KOPT-K1 (cell line): ENCODE data around the gene RNF167.

ENCODE experiments used
- H3K27ac ChIP-seq: fragments of 200-600 bp; sonication (generic); 2 replicates; pipeline ENCODE4 v1.5.1; 2016; ENCODE audit warnings: antibody characterized with exemption, mild to moderate bottlenecking, low read depth, low read length; ENCODE audit not compliant: poor library complexity, severe bottlenecking
- H3K36me3 ChIP-seq: fragments of 200-600 bp; sonication (generic); 2 replicates; pipeline ENCODE4 v1.5.1; 2017; ENCODE audit warnings: antibody characterized with exemption, mild to moderate bottlenecking, low read length, moderate library complexity; ENCODE audit not compliant: insufficient read depth
- H3K9me3 ChIP-seq: fragments of 200-600 bp; sonication (generic); 2 replicates; pipeline ENCODE4 v1.5.1; 2017; ENCODE audit warnings: antibody characterized with exemption, low read length, mild to moderate bottlenecking; ENCODE audit not compliant: insufficient read depth, poor library complexity, severe bottlenecking

RNF167 gene

DNA sequence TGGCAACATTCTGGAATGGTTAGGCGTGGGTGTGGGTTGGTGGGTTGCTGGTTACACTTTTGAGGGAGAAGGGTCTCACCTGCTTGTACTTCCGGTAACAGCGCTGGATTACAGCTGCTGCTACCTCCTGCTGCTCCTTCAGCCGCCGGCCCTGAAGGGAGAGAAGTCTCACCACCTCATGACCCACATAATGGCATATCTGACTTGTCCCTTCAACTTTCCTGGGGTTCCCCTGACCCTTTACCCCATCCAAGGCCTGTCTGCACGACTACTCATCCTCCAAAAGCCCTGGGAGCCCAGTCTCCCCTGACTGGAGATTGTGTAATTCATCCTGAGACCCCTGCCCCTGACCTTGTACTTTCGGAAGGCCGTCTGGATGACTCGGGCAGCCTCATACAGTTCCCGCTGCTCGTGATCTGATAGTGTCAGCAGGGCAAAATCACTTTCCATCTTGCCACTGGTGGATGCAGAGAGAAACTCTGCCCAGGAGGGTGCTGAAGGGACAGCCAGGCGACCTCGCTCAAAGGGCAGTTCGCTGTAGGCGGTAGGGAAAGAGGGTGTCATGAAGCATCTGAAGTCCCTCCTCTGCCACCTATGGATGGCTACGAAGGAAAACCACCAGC lies 29.6 kb downstream of the RNF167 start:
- Histone ChIP-seq H3K9me3 (no peaks in the 10 kb centered on the region), H3K27ac (no peak overlapping the region), H3K36me3 (peaks cover 46% of the 10 kb centered on the region)

DNA sequence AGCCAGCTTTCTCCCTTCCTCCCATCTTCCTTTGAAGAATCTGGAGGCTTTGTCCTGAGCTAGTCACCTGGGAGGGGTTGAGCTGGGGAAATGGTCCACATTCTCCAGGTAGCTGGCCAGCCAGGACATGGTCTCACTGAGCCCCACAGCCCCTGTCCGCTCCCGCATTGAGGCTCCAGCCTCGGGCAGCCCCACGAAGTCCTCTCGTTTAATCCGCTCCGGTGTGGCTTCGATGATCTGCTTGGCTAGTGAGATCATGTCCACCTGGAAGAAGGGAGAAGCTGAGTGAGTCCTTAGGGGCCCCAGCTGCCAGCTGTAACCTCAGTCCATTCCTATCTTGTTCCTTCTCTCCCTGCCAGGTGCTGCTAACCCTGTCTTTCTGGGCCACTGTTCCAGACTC lies 30.2 kb downstream of the RNF167 start:
- Histone ChIP-seq H3K27ac (no peak overlapping the region), H3K9me3 (no peaks in the 10 kb centered on the region), H3K36me3 (peaks cover 46% of the 10 kb centered on the region)

DNA sequence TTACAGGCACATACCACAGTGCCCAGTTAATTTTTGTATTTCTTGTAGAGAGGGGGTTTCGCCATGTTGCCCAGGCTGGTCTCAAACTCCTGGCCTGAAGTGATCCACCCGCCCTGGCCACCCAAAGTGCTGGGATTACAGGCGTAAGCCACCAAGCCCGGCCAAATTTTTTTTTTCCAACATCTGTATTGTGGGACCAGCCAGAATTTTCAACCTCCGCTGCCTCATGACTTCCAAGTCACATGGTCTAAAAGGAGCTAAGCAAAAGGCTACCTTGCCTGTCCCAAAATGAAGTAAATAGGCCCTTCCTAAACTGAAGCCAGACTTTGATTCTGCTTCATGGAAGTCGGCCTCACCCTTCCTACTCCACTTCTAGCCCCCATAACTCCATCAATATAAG lies 31.8 kb downstream of the RNF167 start:
- H3K27ac ChIP-seq, result no peak overlapping the region
- H3K9me3 ChIP-seq, result no peaks in the 10 kb centered on the region
- H3K36me3 ChIP-seq, result peaks cover 50% of the 10 kb centered on the region

DNA sequence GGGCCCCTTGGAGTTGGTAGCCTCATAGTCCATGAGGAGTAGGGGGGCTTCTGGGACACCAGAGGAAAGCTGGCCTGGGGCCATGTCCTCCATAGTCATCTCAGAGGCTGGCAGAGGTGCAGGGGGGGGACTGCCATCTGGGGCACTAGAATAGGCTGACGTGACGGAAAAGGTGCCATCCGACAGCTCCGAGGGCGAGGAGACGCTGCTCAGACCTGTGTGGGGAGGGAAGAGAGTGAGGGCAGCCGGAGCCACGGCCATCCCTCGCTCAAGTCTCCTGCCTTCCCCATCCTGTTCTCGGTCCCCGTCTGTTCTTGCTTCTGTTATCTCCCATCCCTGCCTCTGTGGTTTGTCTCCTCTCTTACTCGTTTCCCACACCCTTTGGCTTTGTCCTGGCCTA lies 32.3 kb downstream of the RNF167 start:
- Histone ChIP-seq H3K9me3 (no peaks in the 10 kb centered on the region), H3K27ac (no peak overlapping the region), H3K36me3 (peaks cover 55% of the 10 kb centered on the region)

DNA sequence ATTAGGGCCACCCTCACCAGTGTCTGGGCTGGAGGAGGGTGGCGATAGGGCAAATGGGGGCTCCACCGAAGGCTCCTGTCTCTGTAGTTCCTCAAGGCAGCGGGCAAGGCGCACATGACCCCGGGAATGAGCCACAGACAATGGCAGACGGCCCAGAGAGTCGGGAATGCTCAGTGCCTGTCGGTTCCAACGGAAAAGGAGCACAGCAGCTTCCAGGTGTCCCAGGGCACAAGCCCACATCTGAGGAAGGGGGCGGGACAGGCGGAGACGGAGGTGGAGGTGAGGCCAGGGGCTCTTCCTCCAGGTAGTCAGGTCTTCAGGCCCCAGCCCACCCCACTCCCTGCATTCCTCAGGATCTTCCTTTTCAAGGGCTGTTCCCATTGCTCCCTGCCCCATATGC lies 32.7 kb downstream of the RNF167 start:
- no peaks in the 10 kb centered on the region for H3K9me3 ChIP-seq
- no peak overlapping the region for H3K27ac ChIP-seq
- H3K36me3 ChIP-seq, result peaks cover 60% of the 10 kb centered on the region

DNA sequence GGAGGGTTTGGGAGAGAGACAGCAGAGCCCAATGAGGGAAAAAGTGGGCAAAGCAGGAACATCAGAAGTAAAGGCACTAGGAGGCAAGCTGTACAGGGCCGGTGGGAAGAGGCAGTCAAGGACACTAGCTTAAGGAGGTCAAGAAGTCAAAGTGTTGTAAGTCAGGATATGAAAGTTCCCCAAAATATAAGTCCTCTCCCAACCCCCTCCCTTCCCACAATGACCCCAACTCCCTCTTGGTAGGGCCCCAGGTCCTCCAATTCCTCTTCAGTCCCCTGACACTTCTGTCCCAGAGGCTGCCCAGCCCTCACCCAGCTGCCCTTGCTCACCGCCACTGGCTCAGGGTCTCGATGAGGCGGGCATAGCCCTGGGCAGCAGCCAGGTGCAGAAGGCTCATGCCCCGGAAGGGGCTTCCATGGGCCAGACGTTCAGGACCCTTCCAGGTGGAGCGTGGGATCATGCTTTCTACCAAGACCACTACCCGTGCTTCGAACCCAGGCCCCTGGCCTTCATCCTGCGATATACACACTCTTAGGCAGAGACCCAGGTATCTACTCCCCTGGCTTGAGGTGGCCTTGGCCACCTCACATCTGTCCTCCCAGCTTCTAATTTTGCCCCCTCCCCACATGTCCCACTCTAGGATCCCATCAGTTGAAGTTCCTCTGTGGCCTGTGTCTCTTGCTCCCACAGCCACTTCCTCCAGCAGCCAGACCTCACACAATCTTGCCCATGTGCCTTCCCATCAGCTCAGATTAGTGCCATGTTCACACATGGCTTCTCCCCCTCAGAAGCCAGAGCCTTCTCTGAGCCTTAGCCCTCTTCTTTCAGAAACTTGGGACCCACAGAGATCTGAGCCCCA lies 33.4 kb downstream of the RNF167 start:
- peaks cover 67% of the 10 kb centered on the region for H3K36me3 ChIP-seq
- H3K9me3 ChIP-seq, result no peaks in the 10 kb centered on the region
- no peak overlapping the region for H3K27ac ChIP-seq

DNA sequence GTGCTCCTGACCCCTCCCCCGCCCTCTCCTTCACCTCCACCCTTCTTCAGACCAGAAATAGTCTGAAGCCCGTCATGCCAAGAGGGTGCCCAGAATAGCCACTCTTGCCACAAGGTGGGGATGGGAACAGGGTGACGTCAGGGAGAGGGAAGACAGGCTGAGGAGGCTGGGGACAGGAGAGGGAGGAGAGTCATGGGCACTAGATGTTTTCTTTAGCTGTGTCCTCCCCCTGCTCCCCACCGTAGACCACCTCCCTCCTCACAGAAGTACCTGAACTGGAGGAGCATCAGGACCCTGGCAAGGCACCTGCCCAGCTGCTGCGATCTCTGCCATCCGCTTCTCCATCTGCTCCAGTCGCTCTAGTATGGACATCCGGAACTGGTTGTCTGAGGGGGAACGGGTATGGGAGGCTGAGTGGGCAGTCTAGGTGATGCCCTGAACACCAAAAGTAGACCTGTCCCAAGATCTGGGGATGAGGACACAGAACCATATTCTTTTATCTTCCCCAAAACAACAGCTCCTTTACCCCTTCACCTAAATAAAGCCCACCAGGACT lies 34.1 kb downstream of the RNF167 start:
- no peaks in the 10 kb centered on the region for H3K9me3 ChIP-seq
- H3K36me3 ChIP-seq, result peaks cover 70% of the 10 kb centered on the region

DNA sequence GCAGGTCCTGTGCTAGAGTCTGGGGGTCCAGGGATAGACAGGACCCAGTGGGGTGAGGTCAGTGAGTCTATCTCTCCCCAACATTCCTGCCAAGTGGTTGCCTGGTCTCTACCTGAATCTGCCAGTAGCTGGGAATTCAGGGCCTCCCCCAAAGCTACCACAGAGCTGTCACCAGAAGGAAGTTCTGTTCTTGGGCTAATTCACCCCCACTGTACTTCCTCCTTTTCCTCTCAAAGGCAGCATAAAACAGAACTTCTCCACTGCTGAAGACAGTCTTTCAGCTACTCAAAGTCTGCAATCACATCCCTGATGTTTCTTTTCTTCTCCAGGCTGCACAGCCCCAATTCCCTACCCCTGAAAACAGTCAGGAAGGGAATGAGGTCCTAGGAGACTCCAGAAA lies 38.7 kb downstream of the RNF167 start:
- Histone ChIP-seq H3K36me3 (peaks cover 67% of the 10 kb centered on the region), H3K9me3 (no peaks in the 10 kb centered on the region), H3K27ac (no peak overlapping the region)

More for the DNA sequence above, 34.1 kb downstream of the RNF167 start:
- no peak overlapping the region for H3K27ac ChIP-seq

DNA sequence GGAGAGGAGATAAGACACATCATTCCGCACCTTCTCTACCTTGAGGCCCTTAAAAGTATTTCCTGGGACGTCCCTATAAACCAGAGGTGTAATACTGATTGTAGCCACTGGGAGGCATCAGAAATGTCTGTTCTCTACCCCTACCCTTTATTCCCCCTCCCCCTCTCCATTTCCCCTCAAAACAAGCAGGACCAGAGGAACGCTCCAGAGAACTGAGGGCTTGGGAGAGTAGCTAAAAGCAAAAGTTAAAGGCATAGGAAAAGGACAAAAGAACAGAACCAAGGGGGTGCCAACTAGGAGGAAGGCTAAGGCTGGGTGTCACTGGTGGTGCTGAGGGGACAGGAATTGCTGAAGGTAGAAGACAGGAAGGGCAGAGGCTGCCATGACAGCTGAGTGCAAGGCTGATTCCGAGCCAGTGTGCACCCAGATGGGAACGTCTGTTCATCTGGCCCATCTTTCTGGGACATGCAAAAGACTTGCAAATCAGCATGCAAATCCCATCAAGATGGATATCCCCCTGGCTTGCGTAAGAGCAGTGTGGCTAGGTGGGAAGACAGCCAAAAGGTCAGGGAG lies 40.7 kb downstream of the RNF167 start:
- Histone ChIP-seq H3K9me3 (no peaks in the 10 kb centered on the region), H3K27ac (no peak overlapping the region), H3K36me3 (peaks cover 60% of the 10 kb centered on the region)

DNA sequence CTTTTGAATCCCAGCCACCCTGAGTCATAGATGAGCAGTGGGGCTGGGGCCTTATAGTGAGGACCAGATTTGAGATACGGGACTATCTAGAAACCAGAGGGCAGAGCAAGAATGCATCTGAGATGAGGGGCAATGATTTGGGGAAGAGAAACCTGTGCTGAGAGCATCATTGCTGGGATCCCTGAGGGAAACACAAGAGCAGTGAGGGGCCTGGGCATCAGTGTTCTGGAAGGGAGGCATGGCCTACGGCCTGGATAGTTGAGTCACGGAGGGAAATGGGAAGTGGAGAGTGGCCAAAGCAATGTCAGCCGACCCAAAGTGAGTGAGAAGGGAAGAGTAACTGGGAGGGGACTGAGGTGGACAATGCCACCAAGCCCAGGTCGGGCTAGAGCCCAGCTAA lies 42.2 kb downstream of the RNF167 start:
- Histone ChIP-seq H3K36me3 (peaks cover 51% of the 10 kb centered on the region), H3K9me3 (no peaks in the 10 kb centered on the region), H3K27ac (no peak overlapping the region)

DNA sequence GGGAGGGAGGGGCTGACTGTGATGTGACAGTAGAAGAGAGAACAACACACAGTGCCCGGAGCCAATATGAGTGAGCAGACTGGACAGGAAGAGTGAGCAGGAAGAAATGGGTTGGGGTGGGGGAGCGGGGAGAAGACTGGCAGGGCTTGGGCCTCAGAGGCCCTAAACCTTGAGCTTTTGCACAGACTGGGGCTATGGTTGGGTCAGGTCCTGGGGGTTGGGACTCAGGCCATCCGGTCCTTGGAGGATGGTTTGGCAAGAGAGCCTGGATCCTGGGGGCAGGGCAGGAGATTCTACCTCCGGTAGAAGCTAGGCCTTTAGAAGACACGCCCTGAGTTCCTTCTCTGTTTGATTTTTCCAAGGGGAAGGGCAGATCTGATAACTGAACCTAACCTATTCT lies 46.3 kb downstream of the RNF167 start:
- no peak overlapping the region for H3K27ac ChIP-seq
- H3K9me3 ChIP-seq, result no peaks in the 10 kb centered on the region
- H3K36me3 ChIP-seq, result peaks cover 17% of the 10 kb centered on the region; the same call in 1 of the 2 replicates

DNA sequence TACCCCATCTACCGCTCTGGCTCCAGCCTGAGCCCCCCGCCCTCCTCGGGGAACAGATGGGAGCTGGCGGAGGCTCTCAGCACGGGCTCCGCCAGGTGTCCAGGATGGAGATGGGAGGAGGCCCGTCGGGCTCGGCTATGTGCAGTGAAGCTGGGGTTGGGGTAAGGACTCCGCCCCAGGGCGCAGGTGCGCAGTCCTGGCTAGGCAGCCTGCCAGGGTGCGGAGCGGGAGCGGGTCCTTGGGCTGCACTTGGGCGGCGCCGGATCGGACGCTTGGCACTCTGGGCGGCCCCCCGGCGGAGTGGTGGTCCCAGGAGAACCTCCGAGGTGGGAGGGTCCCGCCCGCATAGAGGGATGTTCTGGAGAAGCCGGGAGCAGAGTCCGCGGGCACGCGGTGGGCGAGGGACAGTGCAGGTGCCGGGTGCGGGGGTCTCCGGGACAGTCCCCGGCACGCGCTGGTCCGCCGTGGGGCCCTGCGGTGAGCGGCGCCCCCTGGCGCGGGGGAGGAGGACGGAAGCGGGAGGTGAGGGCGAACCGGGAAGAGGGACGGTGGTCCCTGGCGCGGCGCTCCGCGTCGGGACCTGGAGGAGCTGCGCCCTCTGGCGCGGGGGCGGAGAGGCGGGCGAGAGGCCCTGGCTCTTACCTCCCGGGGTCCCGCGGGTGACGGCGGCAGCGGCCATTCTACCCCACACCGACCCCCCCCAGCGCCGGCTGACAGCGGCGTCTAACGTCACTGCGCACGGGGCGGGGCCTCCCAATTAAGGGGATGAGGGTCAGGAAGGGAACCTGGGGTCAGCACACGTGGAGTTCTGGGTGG lies 47.1 kb downstream of the RNF167 start, which contains the start of gene CAMTA2:
Gene CAMTA2 (minus strand): TSS at position 725 of the 816 bp plus-strand sequence. CDS start 1,453 bp downstream, outside the sequence.
- peaks cover 9% of the 10 kb centered on the region; the same call in 1 of the 2 replicates for H3K36me3 ChIP-seq
- H3K27ac ChIP-seq, result peak within 1 kb of the TSS; percentile 63
- H3K9me3 ChIP-seq, result no peaks in the 10 kb centered on the region

DNA sequence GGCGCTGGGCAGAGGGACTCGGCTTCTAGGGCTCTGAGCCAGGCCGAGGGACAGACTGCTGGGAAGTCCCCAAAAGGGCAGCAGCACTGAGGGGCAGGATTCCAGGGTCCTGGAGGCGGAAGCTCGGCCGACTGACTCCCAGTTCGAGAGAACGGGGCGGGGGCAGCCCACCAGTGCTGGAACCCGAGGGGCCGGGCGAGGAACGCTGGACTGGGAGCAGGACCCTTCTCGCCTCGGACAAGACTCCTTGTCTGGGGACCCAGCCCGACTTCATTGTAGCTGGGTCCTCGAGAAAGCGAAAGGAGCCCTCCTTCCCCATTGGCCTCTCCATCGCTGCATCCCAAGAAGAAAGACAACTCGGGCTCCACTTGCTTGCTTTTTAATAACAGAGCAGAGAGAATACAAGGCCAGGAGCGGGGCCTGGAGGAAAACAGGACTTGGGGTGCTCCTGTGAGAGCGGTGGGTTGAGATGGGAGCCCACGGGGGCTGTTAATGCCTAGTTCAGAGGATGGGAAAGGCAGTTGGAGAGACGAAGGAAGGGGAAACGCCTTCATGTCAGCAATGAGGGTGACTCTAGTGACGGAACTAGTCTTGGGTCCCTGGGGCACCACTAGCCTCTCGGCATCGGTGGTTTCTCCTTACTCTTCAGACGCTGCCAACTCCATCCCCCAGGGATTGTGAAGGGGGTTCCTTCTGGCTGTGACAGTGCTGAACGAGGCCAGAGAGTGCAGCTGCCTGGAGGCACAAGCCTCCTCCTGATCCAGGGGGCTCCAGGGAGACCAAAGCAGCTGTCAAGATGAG lies 47.9 kb downstream of the RNF167 start:
- peak overlapping the region; percentile 63 for H3K27ac ChIP-seq
- peaks cover under 1% of the 10 kb centered on the region; the same call in 1 of the 2 replicates for H3K36me3 ChIP-seq

DNA sequence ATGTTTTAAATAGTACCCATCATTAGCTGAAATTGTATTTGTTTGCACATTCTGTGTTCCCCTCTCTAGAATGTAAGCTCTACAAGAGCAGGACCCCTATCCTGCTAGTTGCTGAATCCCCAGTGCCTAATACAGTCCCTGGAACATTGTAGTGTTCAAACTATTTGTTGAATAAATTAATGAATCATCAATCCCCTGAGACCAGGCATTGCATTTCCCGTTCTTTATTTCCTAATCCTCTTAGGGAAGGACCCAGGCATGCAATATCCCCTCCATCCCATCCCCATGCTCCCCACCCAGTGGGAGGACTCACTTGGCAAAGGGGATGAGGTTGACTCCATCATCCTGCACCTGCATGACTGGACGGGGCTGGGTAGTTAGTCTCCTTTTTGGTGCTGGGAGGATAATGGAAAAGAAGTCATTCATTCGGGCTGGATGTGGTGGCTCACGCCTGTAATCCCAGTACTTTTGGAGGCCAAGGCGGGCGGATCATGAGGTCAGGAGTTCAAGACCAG lies 54.1 kb downstream of the RNF167 start:
- H3K9me3 ChIP-seq, result no peaks in the 10 kb centered on the region
- H3K36me3 ChIP-seq, result no peaks in the 10 kb centered on the region
- no peak overlapping the region for H3K27ac ChIP-seq

More for the DNA sequence above, 47.9 kb downstream of the RNF167 start:
- no peaks in the 10 kb centered on the region for H3K9me3 ChIP-seq
